ENCODE data around the gene CRY1.
A peak's percentile ranks its signal among the peaks of the same experiment; 100 is the strongest.

The CRY1 gene

GRCh38 chr12:107106241-107107025 is 13.1 kb upstream of the CRY1 start:
- no peak overlapping the region for H3K4me3 ChIP-seq (ENCODE audit: low read length)
- 79% methylated on average over 5 of the region's 5 CpGs for WGBS
- no peaks in the 10 kb centered on the region for H3K9me3 ChIP-seq (ENCODE audit: insufficient read depth, low read depth, low read length)
- no peaks in the 10 kb centered on the region for H3K27me3 ChIP-seq (ENCODE audit: insufficient read depth, low read length)
- peaks cover 4% of the 10 kb centered on the region; the same call in 1 of the 2 replicates for H3K4me1 ChIP-seq (ENCODE audit: insufficient read depth, low read length)
- no peaks in the 10 kb centered on the region for H3K36me3 ChIP-seq (ENCODE audit: insufficient read depth, low read length)
- H3K27ac ChIP-seq (ENCODE audit: low read depth, low read length): no peak overlapping the region
- no peak overlapping the region for H3K9ac ChIP-seq (ENCODE audit: low read depth, low read length)

GRCh38 chr12:107105410-107105703 is 12.0 kb upstream of the CRY1 start:
- H3K27me3 ChIP-seq (ENCODE audit: insufficient read depth, low read length): no peaks in the 10 kb centered on the region
- H3K4me3 ChIP-seq (ENCODE audit: low read length): no peak overlapping the region
- H3K9me3 ChIP-seq (ENCODE audit: insufficient read depth, low read depth, low read length): no peaks in the 10 kb centered on the region
- H3K36me3 ChIP-seq (ENCODE audit: insufficient read depth, low read length): no peaks in the 10 kb centered on the region
- 69% methylated on average over 1 of the region's 1 CpG for WGBS
- peaks cover 4% of the 10 kb centered on the region; the same call in 1 of the 2 replicates for H3K4me1 ChIP-seq (ENCODE audit: insufficient read depth, low read length)
- no peak overlapping the region for H3K27ac ChIP-seq (ENCODE audit: low read depth, low read length)
- no peak overlapping the region for H3K9ac ChIP-seq (ENCODE audit: low read depth, low read length)

GRCh38 chr12:107103516-107103915 is 10.2 kb upstream of the CRY1 start:
- Histone ChIP-seq H3K27me3 (ENCODE audit: insufficient read depth, low read length) (no peaks in the 10 kb centered on the region), H3K4me3 (ENCODE audit: low read length) (no peak overlapping the region)

GRCh38 chr12:107103097-107103496 is 9.7 kb upstream of the CRY1 start:
- 96% methylated on average over 3 of the region's 3 CpGs for WGBS
- H3K27ac ChIP-seq (ENCODE audit: low read depth, low read length): no peak overlapping the region
- H3K4me1 ChIP-seq (ENCODE audit: insufficient read depth, low read length): peaks cover 8% of the 10 kb centered on the region
- H3K9ac ChIP-seq (ENCODE audit: low read depth, low read length): no peak overlapping the region
- H3K36me3 ChIP-seq (ENCODE audit: insufficient read depth, low read length): no peaks in the 10 kb centered on the region
- no peak overlapping the region for H3K4me3 ChIP-seq (ENCODE audit: low read length)
- H3K27me3 ChIP-seq (ENCODE audit: insufficient read depth, low read length): no peaks in the 10 kb centered on the region
- no peaks in the 10 kb centered on the region for H3K9me3 ChIP-seq (ENCODE audit: insufficient read depth, low read depth, low read length)

More at GRCh38 chr12:107103516-107103915, 10.2 kb upstream of the CRY1 start:
- no peak overlapping the region for H3K27ac ChIP-seq (ENCODE audit: low read depth, low read length)
- H3K9me3 ChIP-seq (ENCODE audit: insufficient read depth, low read depth, low read length): no peaks in the 10 kb centered on the region
- no peak overlapping the region for H3K9ac ChIP-seq (ENCODE audit: low read depth, low read length)
- no peaks in the 10 kb centered on the region for H3K36me3 ChIP-seq (ENCODE audit: insufficient read depth, low read length)
- H3K4me1 ChIP-seq (ENCODE audit: insufficient read depth, low read length): peaks cover 8% of the 10 kb centered on the region

GRCh38 chr12:107102294-107102693 is 8.9 kb upstream of the CRY1 start:
- Histone ChIP-seq H3K4me3 (ENCODE audit: low read length) (no peak overlapping the region), H3K27me3 (ENCODE audit: insufficient read depth, low read length) (no peaks in the 10 kb centered on the region), H3K9ac (ENCODE audit: low read depth, low read length) (no peak overlapping the region), H3K36me3 (ENCODE audit: insufficient read depth, low read length) (no peaks in the 10 kb centered on the region), H3K4me1 (ENCODE audit: insufficient read depth, low read length) (peaks cover 8% of the 10 kb centered on the region), H3K27ac (ENCODE audit: low read depth, low read length) (no peak overlapping the region), H3K9me3 (ENCODE audit: insufficient read depth, low read depth, low read length) (peaks cover 2% of the 10 kb centered on the region; the same call in 1 of the 2 replicates)

GRCh38 chr12:107101651-107102050 is 8.3 kb upstream of the CRY1 start:
- 83% methylated on average over 1 of the region's 1 CpG for WGBS
- no peak overlapping the region for H3K4me3 ChIP-seq (ENCODE audit: low read length)

GRCh38 chr12:107099917-107100316 is 6.6 kb upstream of the CRY1 start:
- no peak overlapping the region for H3K9ac ChIP-seq (ENCODE audit: low read depth, low read length)
- H3K4me1 ChIP-seq (ENCODE audit: insufficient read depth, low read length): peaks cover 5% of the 10 kb centered on the region
- WGBS: 76% methylated on average over 2 of the region's 2 CpGs
- no peaks in the 10 kb centered on the region for H3K27me3 ChIP-seq (ENCODE audit: insufficient read depth, low read length)
- H3K36me3 ChIP-seq (ENCODE audit: insufficient read depth, low read length): no peaks in the 10 kb centered on the region
- no peak overlapping the region for H3K27ac ChIP-seq (ENCODE audit: low read depth, low read length)
- H3K4me3 ChIP-seq (ENCODE audit: low read length): no peak overlapping the region
- H3K9me3 ChIP-seq (ENCODE audit: insufficient read depth, low read depth, low read length): peaks cover 14% of the 10 kb centered on the region

More at GRCh38 chr12:107101651-107102050, 8.3 kb upstream of the CRY1 start:
- Histone ChIP-seq H3K27me3 (ENCODE audit: insufficient read depth, low read length) (no peaks in the 10 kb centered on the region), H3K9ac (ENCODE audit: low read depth, low read length) (no peak overlapping the region), H3K9me3 (ENCODE audit: insufficient read depth, low read depth, low read length) (peaks cover 8% of the 10 kb centered on the region), H3K27ac (ENCODE audit: low read depth, low read length) (no peak overlapping the region), H3K4me1 (ENCODE audit: insufficient read depth, low read length) (peaks cover 8% of the 10 kb centered on the region), H3K36me3 (ENCODE audit: insufficient read depth, low read length) (no peaks in the 10 kb centered on the region)

GRCh38 chr12:107096571-107096970 is 3.2 kb upstream of the CRY1 start:
- Histone ChIP-seq H3K36me3 (ENCODE audit: insufficient read depth, low read length) (no peaks in the 10 kb centered on the region), H3K4me3 (ENCODE audit: low read length) (no peak overlapping the region), H3K9me3 (ENCODE audit: insufficient read depth, low read depth, low read length) (peaks cover 14% of the 10 kb centered on the region), H3K27ac (ENCODE audit: low read depth, low read length) (no peak overlapping the region), H3K9ac (ENCODE audit: low read depth, low read length) (no peak overlapping the region), H3K27me3 (ENCODE audit: insufficient read depth, low read length) (no peaks in the 10 kb centered on the region), H3K4me1 (ENCODE audit: insufficient read depth, low read length) (peaks cover 13% of the 10 kb centered on the region)
- 83% methylated on average over 3 of the region's 3 CpGs for WGBS

- H3K4me1 ChIP-seq (ENCODE audit: insufficient read depth, low read length): peaks cover 13% of the 10 kb centered on the region; the same call in 1 of the 2 replicates
- peak overlapping the region; percentile 66 for H3K27ac ChIP-seq (ENCODE audit: low read depth, low read length)
- 44% methylated on average over 6 of the region's 6 CpGs for WGBS
- H3K4me3 ChIP-seq (ENCODE audit: low read length): peak overlapping the region; percentile 73
- no peaks in the 10 kb centered on the region for H3K36me3 ChIP-seq (ENCODE audit: insufficient read depth, low read length)
- H3K27me3 ChIP-seq (ENCODE audit: insufficient read depth, low read length): no peaks in the 10 kb centered on the region
- peak overlapping the region; percentile 88 for H3K9ac ChIP-seq (ENCODE audit: low read depth, low read length)
- peaks cover 17% of the 10 kb centered on the region for H3K9me3 ChIP-seq (ENCODE audit: insufficient read depth, low read depth, low read length)
Measured at GRCh38 chr12:107094183-107094448, 767 bp upstream of the CRY1 start.

- H3K27ac ChIP-seq (ENCODE audit: low read depth, low read length): peak overlapping the region; percentile 98
- peaks cover 13% of the 10 kb centered on the region; the same call in 1 of the 2 replicates for H3K4me1 ChIP-seq (ENCODE audit: insufficient read depth, low read length)
- peak overlapping the region; percentile 73 for H3K4me3 ChIP-seq (ENCODE audit: low read length)
Measured at GRCh38 chr12:107092669-107093416, 506 bp downstream of the CRY1 start.

GRCh38 chr12:107091989-107092641 is 1.2 kb downstream of the CRY1 start:
- H3K4me3 ChIP-seq (ENCODE audit: low read length): peak overlapping the region; percentile 73
- no peak overlapping the region for H3K27ac ChIP-seq (ENCODE audit: low read depth, low read length)
- H3K9me3 ChIP-seq (ENCODE audit: insufficient read depth, low read depth, low read length): peaks cover 18% of the 10 kb centered on the region
- under 1% methylated on average over 6 of the region's 6 CpGs for WGBS
- peaks cover 13% of the 10 kb centered on the region; the same call in 1 of the 2 replicates for H3K4me1 ChIP-seq (ENCODE audit: insufficient read depth, low read length)
- H3K36me3 ChIP-seq (ENCODE audit: insufficient read depth, low read length): no peaks in the 10 kb centered on the region
- peak overlapping the region; percentile 88 for H3K9ac ChIP-seq (ENCODE audit: low read depth, low read length)
- no peaks in the 10 kb centered on the region for H3K27me3 ChIP-seq (ENCODE audit: insufficient read depth, low read length)

More at GRCh38 chr12:107092669-107093416, 506 bp downstream of the CRY1 start:
- Histone ChIP-seq H3K9ac (ENCODE audit: low read depth, low read length) (peak overlapping the region; percentile 88), H3K9me3 (ENCODE audit: insufficient read depth, low read depth, low read length) (peaks cover 21% of the 10 kb centered on the region), H3K36me3 (ENCODE audit: insufficient read depth, low read length) (no peaks in the 10 kb centered on the region), H3K27me3 (ENCODE audit: insufficient read depth, low read length) (no peaks in the 10 kb centered on the region)
- under 1% methylated on average over 67 of the region's 67 CpGs for WGBS

All from HUES64 (cell line).